Lower lobe of right lung (tissue), 2 donors: Measurements from ENCODE around the gene LTB4R. TPM values are rescaled to one million over a fixed set of nuclear protein-coding genes. Genes with fewer than 3 reads are reported as not detected.
A peak's percentile ranks its signal among the peaks of the same experiment; 100 is the strongest.

ENCODE experiments used
- ATAC-seq, 2 donors: fragments of 200-7000 bp; cut with Tn5 transposase; one replicate each; pipeline ENCODE4 v1.9.1; 2020 to 2022; ENCODE audit warnings: mild to moderate bottlenecking in 2 of 2, moderate library complexity in 2 of 2
- DNase-seq: peaks from one replicate; pipeline ENCODE4 v3.0.0-alpha.2; 2020
- H3K27ac ChIP-seq: fragments of 200-600 bp; one replicate; pipeline ENCODE4 v1.8.0; 2022
- H3K27me3 ChIP-seq: fragments of 200-600 bp; one replicate; pipeline ENCODE4 v1.8.0; 2022; ENCODE audit warnings: low read depth
- H3K36me3 ChIP-seq: fragments of 200-600 bp; one replicate; pipeline ENCODE4 v1.8.0; 2022; ENCODE audit warnings: mild to moderate bottlenecking
- H3K4me1 ChIP-seq: fragments of 200-600 bp; one replicate; pipeline ENCODE4 v1.8.0; 2022
- H3K4me3 ChIP-seq: fragments of 200-600 bp; one replicate; pipeline ENCODE4 v1.8.0; 2022; ENCODE audit warnings: mild to moderate bottlenecking
- H3K9me3 ChIP-seq: fragments of 200-600 bp; one replicate; pipeline ENCODE4 v1.8.0; 2022
- CTCF ChIP-seq: fragments of 200-600 bp; IDR thresholded peaks from one replicate; pipeline ENCODE4 v1.8.0; 2022; ENCODE audit warnings: antibody characterized with exemption, mild to moderate bottlenecking
- intact Hi-C: fragments of 100-400 bp; cut with DNase I; formaldehyde crosslinking; loops from one replicate; pipeline ENCODE4 v1.11.0; 2022
- total RNA-seq: library from RNA; stranded (reverse); fragmentation: NEBNext Ultra II Directional; extraction: Animal tissue kit (Norgen Biotek cat#: 25700); gene quantifications from one replicate; pipeline ENCODE4 v1.2.1, GENCODE V29; 2021
- donor health status: DM: no; HTN: yes; CAD: no; lungs with severe emphysema.

The LTB4R gene
- total RNA-seq, 1 donor from 2014 or later, result 14.1 TPM

GRCh38 chr14:24291446-24292117, 19.7 kb upstream of the LTB4R start:
- intact Hi-C loops, result loop anchor here (10.0 kb wide), 1 partner anchor 47 kb away; the partner anchor contains the start of gene TINF2
- peaks cover 75% of the 10 kb centered on the region for H3K36me3 ChIP-seq

GRCh38 chr14:24292118-24292807, 19.0 kb upstream of the LTB4R start:
- DNase-seq (no peak), ATAC-seq (no peak)
- H3K27ac ChIP-seq, result no peak overlapping the region
- H3K9me3 ChIP-seq, result no peaks in the 10 kb centered on the region
- peaks cover 77% of the 10 kb centered on the region for H3K36me3 ChIP-seq
- TF ChIP-seq CTCF, result no peak
- no peak overlapping the region for H3K4me3 ChIP-seq
- peaks cover 9% of the 10 kb centered on the region for H3K4me1 ChIP-seq
- intact Hi-C loops, result loop anchor here (10.0 kb wide), 1 partner anchor 47 kb away; the partner anchor contains the start of gene TINF2
- no peaks in the 10 kb centered on the region for H3K27me3 ChIP-seq

More at GRCh38 chr14:24291446-24292117, 19.7 kb upstream of the LTB4R start:
- Histone ChIP-seq H3K27ac (no peak overlapping the region), H3K4me3 (no peak overlapping the region), H3K9me3 (no peaks in the 10 kb centered on the region), H3K4me1 (peaks cover 2% of the 10 kb centered on the region), H3K27me3 (no peaks in the 10 kb centered on the region)
- no peak for DNase-seq
- no peak for ATAC-seq
- TF ChIP-seq CTCF, result no peak

GRCh38 chr14:24293525-24293924, 17.8 kb upstream of the LTB4R start:
- intact Hi-C loops, result loop anchor here (10.0 kb wide), 1 partner anchor 49 kb away; the partner anchor contains the start of gene TINF2
- DNase-seq, result no peak
- Histone ChIP-seq H3K9me3 (no peaks in the 10 kb centered on the region), H3K4me3 (no peak overlapping the region), H3K4me1 (peaks cover 13% of the 10 kb centered on the region), H3K27me3 (no peaks in the 10 kb centered on the region), H3K36me3 (peaks cover 77% of the 10 kb centered on the region), H3K27ac (no peak overlapping the region)
- no peak for ATAC-seq
- no peak for TF ChIP-seq CTCF

- Histone ChIP-seq H3K36me3 (peaks cover 57% of the 10 kb centered on the region), H3K4me3 (no peak overlapping the region), H3K27me3 (no peaks in the 10 kb centered on the region), H3K27ac (peak overlapping the region; percentile 38), H3K4me1 (peaks cover 31% of the 10 kb centered on the region), H3K9me3 (no peaks in the 10 kb centered on the region)
- DNase-seq (peak; percentile 72), ATAC-seq (peak; percentile 75 to 81)
- intact Hi-C loops, result loop anchor here (10.0 kb wide), 1 partner anchor 52 kb away; the partner anchor contains the start of gene TINF2
- TF ChIP-seq CTCF, result peak; percentile 81
Measured at GRCh38 chr14:24296341-24297157, 14.8 kb upstream of the LTB4R start.
